Ovary (tissue), 9 donors: ENCODE data around the gene ATRN. TPM values are rescaled to one million over a fixed set of nuclear protein-coding genes. Genes with fewer than 3 reads are reported as not detected.

ENCODE experiments used
- DNase-seq, 5 donors: peaks; one replicate each; pipeline ENCODE4 v3.0.0-alpha.2; 2019 to 2020
- H3K27ac ChIP-seq, 2 donors: fragments of 200-600 bp; one replicate each; pipeline versions ENCODE4 v1.5.1 to v1.8.0; 2019 to 2022
- H3K27me3 ChIP-seq: fragments of 200-600 bp; one replicate; pipeline ENCODE4 v1.8.0; 2022
- H3K36me3 ChIP-seq: fragments of 200-600 bp; sonication (generic); one replicate; pipeline ENCODE4 v1.5.1; 2019
- H3K4me1 ChIP-seq: one replicate; pipeline ENCODE4 v1.8.1; 2013; ENCODE audit warnings: mild to moderate bottlenecking, moderate library complexity; ENCODE audit not compliant: insufficient read depth
- H3K4me3 ChIP-seq: fragments of 200-600 bp; sonication (generic); one replicate; pipeline ENCODE4 v1.5.1; 2017
- H3K9me3 ChIP-seq, 2 donors: fragments of 200-600 bp in 1 of 2; sonication (generic) in 1 of 2; one replicate each; pipeline versions ENCODE4 v1.5.1 to v1.8.1; 2013 to 2019; ENCODE audit warnings: mild to moderate bottlenecking in 1 of 2, moderate library complexity in 1 of 2
- CTCF ChIP-seq, 3 donors: fragments of 450-650 bp in 2 of 3; fragments of 200-600 bp in 1 of 3; IDR thresholded peaks; one replicate each; pipeline versions ENCODE4 v1.5.1 to v1.8.0; 2016 to 2022; ENCODE audit warnings: antibody characterized with exemption in 3 of 3, mild to moderate bottlenecking in 1 of 3
- EP300 ChIP-seq: sonication (generic); formaldehyde crosslinking; IDR thresholded peaks from one replicate; pipeline ENCODE4 v1.6.1; 2017; ENCODE audit warnings: antibody characterized with exemption
- POLR2A ChIP-seq: fragments of 450-650 bp; IDR thresholded peaks from one replicate; pipeline ENCODE4 v1.6.1; 2017; ENCODE audit warnings: antibody characterized with exemption, mild to moderate bottlenecking, moderate library complexity
- WGBS, 3 donors: extraction: QIAGEN DNeasy Blood & Tissue Kit in 1 of 3; methylation state at CpG; one replicate each; pipeline versions ENCODE4 v1.1.5 to v1.1.7; 2013 to 2017; 5-methylcytosine and 5-hydroxymethylcytosine counted together
- intact Hi-C, 4 donors: fragments of 100-400 bp; cut with DNase I; formaldehyde crosslinking; loops; one replicate each; pipeline versions ENCODE4 v1.11.0 to v1.15.1; 2022 to 2023
- polyA plus RNA-seq, 2 donors: library from polyadenylated mRNA; stranded (reverse); fragments of 200-250 nt in 1 of 2; fragments of 350-450 nt in 1 of 2; fragmentation: Illumina TruSeq in 1 of 2; extraction: RNeasy Lipid Tissue Mini Kit (QIAGEN cat#74804) in 1 of 2; gene quantifications; one replicate each; pipeline ENCODE4 v1.2.3, GENCODE V29; 2013 to 2014
- total RNA-seq, 7 donors: library from RNA; depleted of rRNA in 2 of 7; stranded (reverse); fragments of >200 nt in 2 of 7; fragmentation: NEBNext Ultra II Directional in 3 of 7; extraction: Animal tissue kit (Norgen Biotek cat#: 25700) in 3 of 7; gene quantifications; one replicate each; pipeline versions ENCODE4 v1.1.0 to v1.2.4, GENCODE V29; 2016 to 2023
- donor health status: DM: no; HTN: no; CAD: no; lungs with moderate emphysema.
- donor health status: DM: no; HTN: no; CAD: no.
- donor health status: Bipolar disorder and iron deficiency.
- donor health status: DM: yes; HTN: yes; CAD: no.
- donor health status: DM: no; HTN: no; CAD: no.
- donor health status: DM: yes; HTN: yes; CAD: no.

Gene ATRN
- total and polyA plus RNA-seq, 9 donors = 10.3 to 46.2 (median 23.6) TPM

GRCh38 chr20:3452136-3452535, 18.7 kb upstream of the ATRN start:
- H3K4me3 ChIP-seq = no peak overlapping the region
- 60 to 81% (median 62%) methylated on average over 2 of the region's 2 CpGs for whole genome bisulfite sequencing, 3 donors
- H3K9me3 ChIP-seq = no peaks in the 10 kb centered on the region
- H3K27ac ChIP-seq = no peak overlapping the region
- DNase-seq = no peak
- no peaks in the 10 kb centered on the region for H3K27me3 ChIP-seq
- H3K4me1 ChIP-seq = no peaks in the 10 kb centered on the region
- intact Hi-C loops = no loop called here
- TF ChIP-seq POLR2A (no peak), EP300 (no peak), CTCF (IDR thresholded peaks at IDR 0.05) (no peak)
- H3K36me3 ChIP-seq = no peaks in the 10 kb centered on the region

GRCh38 chr20:3452690-3453089, 18.1 kb upstream of the ATRN start:
- intact Hi-C loops = no loop called here
- 78 to 87% (median 80%) methylated on average over 4 of the region's 4 CpGs for WGBS, 3 donors

GRCh38 chr20:3454831-3455230, 16.0 kb upstream of the ATRN start:
- intact Hi-C loops = no loop called here
- Histone ChIP-seq H3K27ac (no peak overlapping the region), H3K4me1 (no peaks in the 10 kb centered on the region), H3K36me3 (no peaks in the 10 kb centered on the region), H3K9me3 (no peaks in the 10 kb centered on the region), H3K27me3 (no peaks in the 10 kb centered on the region), H3K4me3 (no peak overlapping the region)
- DNase-seq = no peak
- no peak for TF ChIP-seq POLR2A
- TF ChIP-seq CTCF (IDR thresholded peaks at IDR 0.05) = no peak
- no peak for TF ChIP-seq EP300
- 37 to 52% (median 49%) methylated on average over 5 of the region's 5 CpGs for WGBS, 3 donors

More at GRCh38 chr20:3452690-3453089, 18.1 kb upstream of the ATRN start:
- no peak for TF ChIP-seq CTCF (IDR thresholded peaks at IDR 0.05)
- H3K27me3 ChIP-seq = no peaks in the 10 kb centered on the region
- no peaks in the 10 kb centered on the region for H3K4me1 ChIP-seq
- H3K27ac ChIP-seq = no peak overlapping the region
- no peak for DNase-seq
- H3K9me3 ChIP-seq = no peaks in the 10 kb centered on the region
- H3K4me3 ChIP-seq = no peak overlapping the region
- H3K36me3 ChIP-seq = no peaks in the 10 kb centered on the region

GRCh38 chr20:3456648-3457047, 14.2 kb upstream of the ATRN start:
- no peak for TF ChIP-seq POLR2A
- no peak for TF ChIP-seq CTCF (IDR thresholded peaks at IDR 0.05)
- Histone ChIP-seq H3K4me3 (no peak overlapping the region), H3K27me3 (no peaks in the 10 kb centered on the region), H3K36me3 (no peaks in the 10 kb centered on the region), H3K4me1 (no peaks in the 10 kb centered on the region), H3K9me3 (no peaks in the 10 kb centered on the region), H3K27ac (no peak overlapping the region)
- no peak for DNase-seq
- intact Hi-C loops = no loop called here
- 43 to 49% (median 46%) methylated on average over 4 of the region's 4 CpGs for WGBS, 3 donors

DNA sequence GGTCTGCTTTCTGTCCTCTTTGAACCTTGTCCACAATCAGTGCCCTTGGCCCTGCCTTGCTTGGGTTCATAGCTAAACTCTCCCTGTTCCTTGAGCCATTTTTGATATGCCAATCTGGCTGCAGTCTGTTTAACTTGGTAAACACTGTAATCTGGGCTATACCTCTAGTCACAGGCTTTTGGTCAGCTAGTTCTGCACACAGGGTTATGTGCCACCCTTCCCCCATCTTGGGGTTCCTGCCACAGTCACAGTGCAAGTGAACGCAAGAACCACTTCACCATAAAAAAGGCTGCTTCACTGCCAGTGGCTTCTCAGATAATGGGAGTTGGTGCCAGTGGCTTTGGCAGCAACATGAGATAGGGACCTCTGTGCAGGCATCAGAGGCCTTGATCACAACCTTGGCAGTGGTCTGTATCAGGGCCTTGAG, 10.9 kb upstream of the ATRN start:
- intact Hi-C loops = no loop called here
- H3K27me3 ChIP-seq = no peaks in the 10 kb centered on the region
- DNase-seq = no peak
- no peaks in the 10 kb centered on the region for H3K4me1 ChIP-seq
- TF ChIP-seq POLR2A = no peak
- TF ChIP-seq EP300 = no peak
- TF ChIP-seq CTCF (IDR thresholded peaks at IDR 0.05) = no peak
- no peak overlapping the region for H3K4me3 ChIP-seq
- no peaks in the 10 kb centered on the region for H3K9me3 ChIP-seq
- no peak overlapping the region for H3K27ac ChIP-seq
- no peaks in the 10 kb centered on the region for H3K36me3 ChIP-seq
- WGBS, 3 donors = 90 to 95% (median 93%) methylated on average over 1 of the region's 1 CpG
